Testis (tissue), 2 donors: Measurements from ENCODE around the gene SHB.

ENCODE experiments used
- POLR2A ChIP-seq: fragments of 450-650 bp; IDR thresholded peaks from one replicate; pipeline ENCODE4 v1.6.1; 2017; ENCODE audit warnings: antibody characterized with exemption, mild to moderate bottlenecking, moderate library complexity
- TF ChIP-seq, protein P1 (sequence below), 3 experiments: fragments of 450-650 bp in 2 of 3; fragments of 200-600 bp in 1 of 3; sonication (generic) in 1 of 3; IDR thresholded peaks; one replicate each; pipeline ENCODE4 v1.5.1; 2016 to 2019; ENCODE audit warnings: antibody characterized with exemption in 3 of 3, mild to moderate bottlenecking in 2 of 3, moderate library complexity in 1 of 3

DNA sequence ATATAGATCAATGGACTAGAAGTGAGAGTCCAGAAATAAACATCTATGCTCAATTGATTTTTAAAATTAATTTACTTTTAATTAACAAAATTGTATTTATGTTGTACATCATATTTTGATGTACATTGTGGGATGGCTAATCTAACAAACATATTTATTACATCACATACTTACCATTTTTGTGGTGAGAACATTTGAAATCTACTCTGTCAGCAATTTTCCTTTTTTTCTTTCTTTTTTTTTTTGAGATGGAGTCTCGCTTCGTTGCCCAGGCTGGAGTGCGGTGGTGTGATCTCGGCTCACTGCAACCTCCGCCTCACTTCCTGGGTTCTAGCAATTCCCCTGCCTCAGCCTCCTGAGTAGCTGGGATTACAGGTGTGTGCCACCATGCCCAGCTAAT, 32.4 kb upstream of the SHB start:
- TF ChIP-seq, protein P1, sequence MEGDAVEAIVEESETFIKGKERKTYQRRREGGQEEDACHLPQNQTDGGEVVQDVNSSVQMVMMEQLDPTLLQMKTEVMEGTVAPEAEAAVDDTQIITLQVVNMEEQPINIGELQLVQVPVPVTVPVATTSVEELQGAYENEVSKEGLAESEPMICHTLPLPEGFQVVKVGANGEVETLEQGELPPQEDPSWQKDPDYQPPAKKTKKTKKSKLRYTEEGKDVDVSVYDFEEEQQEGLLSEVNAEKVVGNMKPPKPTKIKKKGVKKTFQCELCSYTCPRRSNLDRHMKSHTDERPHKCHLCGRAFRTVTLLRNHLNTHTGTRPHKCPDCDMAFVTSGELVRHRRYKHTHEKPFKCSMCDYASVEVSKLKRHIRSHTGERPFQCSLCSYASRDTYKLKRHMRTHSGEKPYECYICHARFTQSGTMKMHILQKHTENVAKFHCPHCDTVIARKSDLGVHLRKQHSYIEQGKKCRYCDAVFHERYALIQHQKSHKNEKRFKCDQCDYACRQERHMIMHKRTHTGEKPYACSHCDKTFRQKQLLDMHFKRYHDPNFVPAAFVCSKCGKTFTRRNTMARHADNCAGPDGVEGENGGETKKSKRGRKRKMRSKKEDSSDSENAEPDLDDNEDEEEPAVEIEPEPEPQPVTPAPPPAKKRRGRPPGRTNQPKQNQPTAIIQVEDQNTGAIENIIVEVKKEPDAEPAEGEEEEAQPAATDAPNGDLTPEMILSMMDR (IDR thresholded peaks at IDR 0.05), result no peak
- TF ChIP-seq POLR2A, result no peak
